HG03571 (cell line): ENCODE data around the gene LITAF.
"Not testable (repeated sequence)": the region's sequence is repeated elsewhere in the genome, so short reads cannot be mapped to it uniquely, and the experiment has no call there.

ENCODE experiments used
- ATAC-seq: cut with Tn5 transposase; IDR thresholded peaks from one replicate; pipeline ENCODE4 v1.9.1; 2021; ENCODE audit not compliant: unreplicated experiment

The LITAF gene

DNA sequence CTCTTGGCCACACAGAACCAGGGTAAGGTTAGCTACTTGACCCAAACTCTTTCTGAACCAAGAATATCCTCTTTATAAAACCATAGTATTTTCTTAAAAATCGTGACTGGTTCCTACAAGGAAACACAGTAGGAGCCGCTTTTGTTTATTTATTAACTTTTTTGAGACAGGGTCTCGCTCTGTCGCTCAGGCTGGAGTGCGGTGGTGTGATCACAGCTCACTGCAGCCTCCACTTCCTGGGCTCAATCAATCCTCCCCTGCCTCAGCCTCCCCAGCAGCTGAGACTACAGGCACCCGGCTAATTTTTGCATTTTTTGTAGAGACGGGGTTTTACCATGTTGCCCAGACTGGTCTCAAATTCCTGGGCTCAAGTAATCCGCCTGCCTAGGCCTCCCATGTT lies 14.7 kb upstream of the LITAF start:
- no peak for ATAC-seq

DNA sequence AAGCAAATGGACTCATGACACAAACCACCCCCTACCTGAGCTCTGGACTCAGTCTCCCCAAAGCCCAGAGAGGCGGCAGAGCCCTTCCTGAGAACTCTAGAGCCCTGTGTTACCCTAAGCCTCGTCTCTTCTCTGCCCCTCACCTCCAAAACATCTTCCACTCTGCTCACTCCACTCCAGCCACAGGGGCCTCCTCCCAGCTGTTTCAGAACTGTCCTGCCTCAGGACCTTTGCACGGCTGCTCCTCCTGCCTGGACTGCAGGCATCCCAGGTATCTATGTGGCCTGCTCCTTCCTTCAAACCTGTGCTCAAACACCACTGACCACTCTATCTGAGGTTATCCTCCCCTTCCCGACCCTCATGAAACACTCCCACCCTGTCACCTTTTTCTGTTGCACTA lies 12.9 kb upstream of the LITAF start:
- no peak for ATAC-seq

DNA sequence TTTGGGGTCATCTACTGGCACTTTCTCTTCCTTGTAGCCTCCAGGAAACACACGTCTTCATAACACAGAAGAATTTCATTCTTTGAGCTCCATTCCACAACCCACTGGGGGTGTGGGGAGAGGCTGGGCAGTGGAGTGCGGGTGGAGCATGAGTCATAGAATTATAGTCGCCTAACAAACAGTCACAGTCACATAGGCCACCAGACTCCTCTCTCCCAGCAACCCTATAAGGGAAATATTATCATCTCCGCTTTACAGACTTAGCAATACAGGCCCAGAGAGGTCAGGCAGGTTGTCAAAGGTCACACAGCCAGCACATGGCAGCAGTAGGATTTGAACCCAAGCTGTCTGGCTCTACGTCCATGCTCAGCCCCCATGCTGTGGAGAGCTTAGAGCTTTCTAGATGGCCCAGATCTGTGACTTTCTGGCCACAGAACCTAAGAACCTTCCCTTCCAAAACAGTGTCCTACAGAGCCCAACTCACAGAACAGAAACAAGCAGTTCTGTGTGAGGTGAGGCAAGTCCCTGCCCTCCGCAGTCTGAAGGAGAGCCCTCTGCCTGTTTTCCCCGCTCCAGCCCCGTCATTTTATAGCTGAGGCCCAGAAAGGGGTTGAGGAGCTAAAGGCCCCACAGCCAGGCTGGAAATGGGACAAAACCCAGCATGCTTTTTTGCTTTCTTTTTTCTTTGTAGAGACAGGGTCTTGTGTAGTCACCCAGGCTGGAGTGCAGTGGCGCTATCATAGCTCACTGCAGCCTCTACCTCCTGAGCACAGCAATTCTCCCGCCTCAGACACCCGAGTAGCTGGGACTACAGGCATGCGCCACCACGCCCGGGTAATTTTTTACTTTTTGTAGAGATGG lies 10.7 kb upstream of the LITAF start:
- ATAC-seq = no peak

DNA sequence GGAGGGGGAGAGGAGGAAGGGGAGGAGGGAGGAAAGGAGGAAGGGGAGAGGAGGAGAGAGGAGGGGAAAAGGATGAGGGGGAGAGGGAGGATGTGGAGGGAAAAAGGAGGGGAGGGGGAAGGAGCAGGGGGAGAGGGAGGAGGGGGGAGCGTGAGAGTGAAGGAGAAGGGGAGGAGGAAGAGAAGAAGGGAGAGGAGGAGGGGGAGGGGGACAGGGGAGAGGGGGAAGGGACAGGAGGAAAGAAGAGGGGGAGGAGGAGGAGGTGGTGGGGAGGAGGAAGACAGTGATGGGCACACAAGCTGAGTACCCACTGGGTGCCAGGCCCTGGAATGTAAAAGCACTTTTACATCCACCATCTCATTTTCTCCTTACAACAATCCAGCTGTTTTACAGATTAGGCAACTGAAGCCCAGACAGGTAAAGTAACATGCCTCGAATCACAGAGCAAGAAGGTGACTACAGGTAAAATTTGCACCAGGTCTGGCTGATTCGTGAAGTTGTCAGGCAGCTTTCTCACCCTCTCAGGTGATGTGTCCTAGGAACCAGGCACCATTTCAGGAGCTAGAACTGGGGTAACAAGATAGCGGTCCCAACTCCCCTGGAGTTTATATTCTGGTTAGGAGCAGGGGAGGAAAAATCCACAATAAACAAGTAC lies 10.0 kb upstream of the LITAF start:
- no peak for ATAC-seq

DNA sequence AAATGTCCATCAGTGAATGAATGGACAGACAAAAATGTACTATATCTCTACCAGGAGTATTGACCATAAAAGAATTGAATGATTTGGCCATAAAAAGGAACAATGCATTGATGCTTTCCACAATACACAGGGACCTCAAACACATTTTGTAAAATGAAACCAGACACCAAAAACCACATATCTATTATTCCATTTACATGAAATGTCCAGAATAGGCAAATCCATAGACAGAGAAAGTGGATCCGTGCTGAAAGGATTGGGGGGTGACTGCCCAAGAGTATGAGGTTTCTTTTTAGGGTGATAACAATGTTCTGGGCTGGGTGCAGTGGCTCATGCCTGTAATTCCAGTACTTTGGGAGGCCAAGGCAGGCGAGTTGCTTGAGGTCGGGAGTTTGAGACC lies 6.9 kb upstream of the LITAF start:
- ATAC-seq = no peak

DNA sequence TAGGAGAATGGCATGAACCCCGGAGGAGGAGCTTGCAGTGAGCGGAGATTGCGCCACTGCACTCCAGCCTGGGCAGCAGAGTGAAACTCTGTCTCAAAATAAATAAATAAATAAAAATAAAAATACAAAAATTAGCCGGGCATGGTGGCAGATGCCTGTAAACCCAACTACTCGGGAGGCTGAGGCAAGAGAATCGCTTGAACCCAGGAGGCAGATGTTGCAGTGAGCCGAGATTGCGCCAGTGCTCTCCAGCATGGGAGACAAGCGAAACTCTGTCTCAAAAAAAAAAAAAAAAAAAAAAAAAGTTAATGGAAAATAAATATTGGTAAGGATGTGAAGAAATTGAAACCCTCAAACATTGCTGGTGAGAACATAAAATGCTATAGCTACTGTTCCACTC lies 6.4 kb upstream of the LITAF start:
- not testable (repeated sequence) for ATAC-seq

DNA sequence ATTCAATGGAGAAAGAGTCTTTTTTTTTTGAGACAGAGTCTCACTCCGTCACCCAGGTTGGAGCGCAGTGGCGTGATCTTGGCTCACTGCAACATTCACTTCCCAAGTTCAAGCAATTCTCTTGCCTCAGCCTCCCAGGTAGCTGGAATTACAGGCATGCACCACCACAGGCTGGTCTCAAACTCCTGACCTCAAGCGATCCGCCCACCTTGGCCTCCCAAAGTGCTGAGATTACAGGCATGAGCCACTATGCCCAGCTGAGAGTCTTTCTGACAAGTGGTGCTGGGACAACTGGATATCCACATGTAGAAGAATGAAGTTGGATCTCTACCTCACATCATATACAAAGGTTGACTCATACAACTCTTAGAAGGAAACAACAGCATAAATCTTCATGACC lies 4.9 kb upstream of the LITAF start:
- not testable (repeated sequence) for ATAC-seq

DNA sequence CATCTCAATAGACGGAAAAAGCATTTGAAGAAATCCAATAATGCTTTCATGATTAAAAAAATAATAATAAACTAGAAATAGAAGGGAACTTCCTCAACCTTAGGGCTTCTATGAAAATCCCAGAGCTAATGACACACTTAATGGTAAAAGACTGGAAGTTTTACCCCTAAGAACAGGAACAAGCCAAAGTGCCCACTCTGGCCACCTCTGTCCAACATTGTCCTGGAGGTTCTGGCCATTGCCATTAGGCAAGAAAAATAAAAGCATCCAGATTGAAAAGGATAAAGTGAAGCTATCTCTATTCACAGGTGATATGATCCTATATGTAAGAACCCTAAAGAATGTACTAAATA lies 2.5 kb upstream of the LITAF start:
- ATAC-seq = no peak

DNA sequence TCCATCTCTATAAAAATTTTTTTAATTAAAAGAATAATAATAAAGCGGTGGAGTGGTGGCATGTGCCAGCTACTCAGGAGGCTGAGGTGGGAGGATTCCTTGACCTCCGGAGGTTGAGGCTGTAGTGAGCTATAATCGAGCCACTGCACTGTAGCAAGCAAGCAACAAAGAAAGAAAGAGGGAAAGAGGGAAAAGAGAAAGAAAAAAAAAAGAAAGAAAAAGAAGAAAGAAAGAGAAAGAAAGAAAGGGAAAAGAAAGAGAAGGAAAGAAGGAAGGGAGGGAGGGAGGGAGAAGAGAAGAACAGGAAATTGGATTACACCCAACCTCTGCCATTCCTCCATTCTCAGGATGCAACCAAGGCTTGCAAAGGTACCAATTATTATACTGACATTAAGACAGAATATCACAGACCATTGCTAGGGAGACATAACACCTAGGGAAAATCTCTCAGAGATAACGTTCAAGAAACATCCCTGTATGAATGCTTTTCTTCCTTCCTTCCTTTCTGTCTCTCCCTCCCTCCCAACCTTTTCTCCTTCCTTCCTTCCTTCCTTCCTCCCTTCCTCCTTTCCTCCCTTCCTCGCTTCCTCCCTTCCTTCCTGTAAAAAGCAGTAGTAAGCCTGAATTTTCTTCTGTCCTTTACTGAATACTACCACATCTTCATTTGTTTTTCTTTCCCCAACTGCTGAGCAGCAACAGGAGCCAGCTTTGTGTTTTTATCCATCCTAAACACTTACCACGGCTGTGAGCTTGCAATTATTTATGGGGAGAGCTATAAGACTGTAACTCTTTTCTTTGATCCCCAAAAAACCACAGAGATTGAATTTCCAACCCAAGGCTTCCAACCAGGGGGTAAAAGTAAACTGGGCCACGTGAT lies 1.8 kb upstream of the LITAF start:
- ATAC-seq = no peak

DNA sequence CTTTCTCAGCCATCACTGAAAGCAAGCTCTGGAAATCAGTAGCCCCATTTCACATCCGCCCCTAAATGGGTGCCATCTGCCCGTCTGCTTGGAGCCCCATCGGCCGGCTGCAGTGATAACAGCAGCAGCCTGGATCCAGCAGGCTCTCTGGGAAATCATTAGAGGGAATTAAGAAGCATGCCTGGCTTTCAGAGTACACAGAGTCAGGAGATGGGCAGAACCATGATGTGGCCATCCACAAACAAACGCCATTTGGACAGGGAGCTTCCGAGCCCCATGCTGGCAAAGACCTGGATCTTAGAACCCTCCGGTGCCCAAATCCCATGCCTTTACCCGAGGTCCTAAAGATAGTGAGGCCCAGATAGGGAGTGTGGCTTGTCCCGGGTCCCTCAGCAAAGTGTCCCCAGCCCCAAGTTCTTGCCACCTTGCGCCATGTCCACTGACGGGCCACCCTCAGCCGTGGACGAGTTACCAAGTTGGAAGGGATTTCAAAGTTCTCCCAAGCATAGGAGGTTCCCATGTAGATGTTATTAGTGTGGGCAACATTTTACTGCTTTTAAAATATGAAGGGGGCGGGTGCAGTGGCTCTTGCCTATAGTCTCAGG lies 1.0 kb upstream of the LITAF start:
- ATAC-seq = no peak

DNA sequence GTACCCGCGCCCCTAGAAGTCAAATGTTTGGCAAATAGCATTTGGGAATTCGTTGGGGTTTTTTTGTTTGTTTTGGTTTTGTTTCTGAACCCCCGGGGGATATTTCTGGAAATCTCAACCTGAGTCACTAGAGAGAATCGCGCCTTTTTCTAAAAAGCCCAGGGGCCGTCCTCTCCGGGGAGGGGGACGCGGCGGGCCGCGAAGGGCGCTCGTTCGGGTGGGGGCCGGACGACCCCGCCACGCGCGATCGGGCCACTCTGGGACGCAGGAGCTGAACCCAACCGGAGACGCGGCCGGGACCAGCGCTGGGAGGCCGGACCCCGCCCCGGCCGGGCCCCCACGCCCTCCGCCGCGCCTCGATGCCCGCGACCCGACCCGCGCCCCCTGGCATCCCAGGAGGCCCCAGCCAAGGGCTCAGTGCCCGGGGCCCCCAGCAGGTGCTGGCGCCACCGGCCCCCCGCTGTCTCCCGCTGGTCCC lies 302 bp downstream of the LITAF start:
- ATAC-seq = peak; percentile 15

DNA sequence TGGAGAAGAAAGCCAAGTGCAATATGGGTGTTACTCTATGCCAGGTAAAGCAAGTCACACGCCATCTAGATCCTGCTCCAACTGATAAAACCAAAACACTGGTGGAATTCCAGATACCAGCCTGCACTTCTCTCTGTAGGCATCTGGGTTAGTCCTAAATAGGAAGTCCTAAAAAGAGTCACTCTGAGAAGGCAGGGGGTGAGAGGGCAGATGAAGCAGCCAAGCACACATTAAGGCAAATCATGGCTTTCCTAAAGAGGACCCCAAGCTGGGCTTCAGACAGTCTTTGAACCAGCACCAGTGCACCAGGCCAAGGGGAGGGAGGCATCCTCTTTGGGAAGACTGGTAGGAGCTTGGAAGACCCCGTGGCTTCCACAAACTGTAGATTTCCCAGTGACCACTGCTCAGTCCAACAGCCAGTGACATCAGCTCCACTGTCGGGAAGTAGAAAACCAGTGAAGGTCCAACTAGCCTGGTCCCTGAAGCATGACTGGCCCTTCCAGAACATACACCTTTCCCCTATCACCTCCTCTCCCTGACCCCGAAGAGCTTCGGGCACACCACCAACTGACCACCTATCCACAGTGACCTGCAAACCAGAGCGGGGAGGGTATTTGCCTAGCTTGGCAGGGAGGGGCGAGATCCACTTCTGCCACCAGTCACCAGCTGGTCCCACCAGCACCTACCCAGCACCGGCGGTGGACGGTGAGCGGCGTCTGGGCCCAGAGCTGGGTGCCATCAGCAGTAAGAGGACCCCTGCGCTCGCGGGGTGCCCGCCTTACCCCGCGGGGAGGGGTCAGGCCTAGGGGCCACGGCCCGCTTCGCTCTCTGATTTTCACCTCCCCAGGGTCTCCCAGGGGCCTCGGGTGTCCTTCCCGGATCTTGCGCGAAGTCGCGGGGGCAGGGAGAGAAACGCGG lies 1.0 kb downstream of the LITAF start:
- ATAC-seq = no peak

DNA sequence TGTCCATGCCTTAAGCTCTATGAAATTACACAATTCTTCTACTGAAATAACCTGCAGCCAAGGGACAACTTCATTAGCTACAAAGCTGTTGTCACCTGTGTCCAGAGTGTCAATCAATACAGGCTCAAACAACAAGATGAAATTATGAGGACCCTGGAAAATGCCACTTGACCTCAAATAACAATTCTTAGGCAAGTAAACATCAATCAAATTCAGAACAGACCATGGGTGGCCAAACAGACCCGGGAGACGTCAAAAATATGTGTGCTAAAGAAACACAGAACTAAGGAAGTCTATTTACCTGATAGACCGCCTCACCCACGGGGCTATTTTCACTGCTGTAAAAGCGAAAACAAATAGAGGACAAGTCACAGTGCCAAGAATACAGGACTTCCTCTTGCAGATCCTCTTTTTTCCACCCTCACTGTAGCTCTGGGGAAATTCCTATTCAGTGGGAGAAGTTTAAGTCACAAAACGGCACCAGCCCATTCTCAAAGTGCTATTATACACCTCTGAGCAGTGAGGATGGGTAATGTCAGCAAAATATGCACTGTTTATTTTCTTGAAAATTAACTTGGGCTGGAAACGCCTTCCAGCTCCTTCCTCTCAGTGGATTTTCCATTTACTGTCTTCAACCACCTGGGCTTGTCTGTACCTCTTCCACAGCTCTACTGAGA lies 2.7 kb downstream of the LITAF start:
- ATAC-seq = no peak

DNA sequence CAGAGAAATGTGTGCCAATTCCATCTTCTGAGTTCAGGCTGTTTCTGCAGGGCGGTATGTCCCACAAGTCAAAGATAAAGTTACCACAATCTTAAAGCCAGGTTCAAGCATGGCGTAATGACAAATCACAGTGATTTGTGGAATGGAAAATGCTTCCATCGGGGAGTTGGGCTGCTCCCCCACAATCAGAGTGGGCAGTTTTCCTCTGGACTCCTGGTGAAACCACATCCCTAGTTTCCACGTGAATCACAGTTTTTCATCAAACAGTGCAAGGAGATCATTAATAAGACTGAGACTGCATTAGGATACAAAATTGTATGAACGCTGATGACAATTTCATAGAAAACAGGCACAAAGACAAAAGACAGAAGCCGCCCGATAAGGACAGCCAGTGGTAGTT lies 3.6 kb downstream of the LITAF start:
- no peak for ATAC-seq

DNA sequence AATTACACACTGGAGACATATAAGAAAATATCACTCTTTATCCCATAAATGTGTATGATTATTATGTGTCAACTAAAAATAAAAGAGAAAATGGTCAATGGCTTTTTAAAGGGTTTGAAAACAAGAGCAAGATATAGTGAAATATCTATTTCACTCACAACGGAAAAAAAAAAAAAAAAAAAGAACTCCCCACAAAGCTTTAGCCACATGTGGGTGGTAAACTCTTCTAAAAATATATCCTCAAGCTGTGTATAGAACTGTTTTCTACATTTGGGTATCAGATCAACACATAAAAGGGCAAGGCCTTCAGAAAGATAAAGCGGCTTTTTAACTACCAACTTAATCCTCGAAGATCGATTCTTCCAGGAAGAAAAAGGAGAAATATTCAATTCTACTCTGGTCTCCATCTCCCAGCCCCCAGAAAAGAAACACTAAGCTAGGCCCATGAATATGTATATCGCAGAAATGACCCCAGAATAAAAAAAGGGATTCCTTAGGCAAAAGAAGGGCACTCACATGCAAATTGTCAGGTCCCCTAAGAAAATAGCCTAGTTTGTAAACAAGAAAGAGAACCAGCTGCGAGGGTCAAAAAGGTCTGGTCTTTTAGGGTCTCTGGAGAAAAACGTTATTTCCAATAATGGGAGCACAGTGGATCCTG lies 4.4 kb downstream of the LITAF start:
- ATAC-seq = no peak

DNA sequence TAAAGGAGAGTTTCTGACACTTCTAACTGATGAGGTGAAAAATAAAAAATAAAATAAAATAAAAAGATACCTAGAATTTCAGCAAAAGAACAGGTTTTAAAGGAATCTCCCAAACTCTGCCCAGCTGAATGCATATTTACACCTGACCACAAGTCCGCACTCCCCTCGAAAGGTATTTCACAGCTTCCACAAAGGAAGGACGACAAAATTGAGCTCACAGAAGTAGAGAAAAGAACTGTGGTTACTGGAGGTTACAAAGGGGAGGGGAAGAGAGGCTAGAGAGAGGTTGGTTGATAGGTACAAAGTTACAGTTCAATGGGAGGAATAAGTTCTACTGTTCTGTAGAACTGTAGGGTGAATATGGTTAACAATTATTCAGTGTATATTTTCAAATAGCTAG lies 5.0 kb downstream of the LITAF start:
- no peak for ATAC-seq

DNA sequence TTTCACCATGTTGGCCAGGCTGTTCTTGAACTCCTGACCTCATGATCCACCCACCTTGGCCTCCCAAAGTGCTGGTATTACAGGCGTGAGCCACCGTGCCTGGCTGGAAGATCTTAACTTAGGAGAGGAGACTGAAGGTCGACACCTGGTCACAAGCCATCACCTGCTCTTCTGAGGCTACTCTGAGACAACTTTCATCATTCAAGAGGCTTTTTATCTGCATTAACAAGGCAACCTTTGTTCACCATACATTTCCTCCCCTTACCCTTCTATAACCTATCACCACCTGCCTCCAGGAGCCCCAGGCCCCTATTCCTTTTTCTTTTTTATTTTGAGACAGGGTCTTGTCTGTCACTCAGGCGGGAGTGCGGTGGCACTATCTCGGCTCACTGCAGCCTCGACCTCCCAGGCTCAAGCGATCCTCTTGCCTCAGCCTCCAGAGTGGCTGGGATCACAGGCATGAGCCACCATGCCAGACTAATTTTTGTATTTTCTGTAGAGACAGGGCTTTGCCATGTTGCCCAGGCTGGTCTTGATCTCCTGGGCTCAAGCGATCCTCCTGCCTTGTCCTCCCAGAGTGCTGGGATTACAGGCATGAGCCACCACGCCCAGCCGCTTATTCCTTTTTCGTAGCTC lies 6.2 kb downstream of the LITAF start:
- ATAC-seq = no peak

DNA sequence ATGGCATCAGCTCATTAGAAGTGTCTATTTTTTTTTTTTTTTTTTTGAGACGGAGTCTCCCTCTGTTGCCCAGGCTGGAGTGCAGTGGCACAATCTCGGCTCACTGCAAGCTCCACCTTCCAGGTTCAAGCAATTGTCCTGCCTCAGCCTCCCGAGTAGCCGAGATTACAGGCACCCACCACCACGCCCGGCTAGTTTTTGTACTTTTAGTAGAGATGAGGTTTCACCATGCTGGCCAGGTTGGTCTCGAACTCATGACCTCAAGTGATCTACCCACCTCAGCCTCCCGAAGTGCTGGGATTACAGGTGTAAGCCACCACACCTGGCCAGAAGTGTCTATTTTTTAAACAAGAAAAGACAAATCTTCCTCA lies 9.4 kb downstream of the LITAF start:
- ATAC-seq = not testable (repeated sequence)
